GM19023 (cell line): Measurements from ENCODE around the gene HOXD9.

ENCODE experiments used
- ATAC-seq: cut with Tn5 transposase; IDR thresholded peaks from one replicate; pipeline ENCODE4 v1.9.1; 2021; ENCODE audit warnings: mild to moderate bottlenecking, moderate library complexity; ENCODE audit not compliant: unreplicated experiment

HOXD9 gene

GRCh38 chr2:176110415-176111308 lies 11.9 kb upstream of the HOXD9 start:
- no peak for ATAC-seq

GRCh38 chr2:176111309-176111663 lies 11.2 kb upstream of the HOXD9 start:
- ATAC-seq = no peak

GRCh38 chr2:176111846-176112374 lies 10.6 kb upstream of the HOXD9 start:
- no peak for ATAC-seq

- no peak for ATAC-seq
These were observed 9.9 kb upstream of the HOXD9 start for GRCh38 chr2:176112375-176113302.

GRCh38 chr2:176114120-176114929 lies 8.2 kb upstream of the HOXD9 start:
- ATAC-seq = no peak

- no peak for ATAC-seq
These were observed 7.4 kb upstream of the HOXD9 start for GRCh38 chr2:176114930-176115625.

GRCh38 chr2:176115883-176116813 lies 6.4 kb upstream of the HOXD9 start, which contains the start of gene HOXD10:
Gene HOXD10, plus strand, starts transcription at chr2:176116778. Its CDS starts 56 bp downstream, at chr2:176116834.
- ATAC-seq = no peak

GRCh38 chr2:176117162-176117822 lies 5.2 kb upstream of the HOXD9 start:
- ATAC-seq = no peak

GRCh38 chr2:176117823-176118371 lies 4.6 kb upstream of the HOXD9 start:
- no peak for ATAC-seq

- no peak for ATAC-seq
These were observed 3.7 kb upstream of the HOXD9 start for GRCh38 chr2:176118601-176119339.

GRCh38 chr2:176120364-176121189 lies 1.9 kb upstream of the HOXD9 start:
- no peak for ATAC-seq

GRCh38 chr2:176121190-176122051 lies 1.1 kb upstream of the HOXD9 start:
- no peak for ATAC-seq

GRCh38 chr2:176122052-176122682 lies 352 bp upstream of the HOXD9 start:
- no peak for ATAC-seq

- no peak for ATAC-seq
These were observed 1.0 kb downstream of the HOXD9 start for GRCh38 chr2:176123411-176124109.
